ENCODE results near the gene KIF4B. TPM values are rescaled to one million over a fixed set of nuclear protein-coding genes. Genes with fewer than 3 reads are reported as not detected.
"Not testable (repeated sequence)": the region's sequence is repeated elsewhere in the genome, so short reads cannot be mapped to it uniquely, and the experiment has no call there.

The KIF4B gene
- total RNA-seq, 1 donor from 2014 or later: 4.8 TPM

- DNase-seq (ENCODE audit: low spot score): no peak
Observed at GRCh38 chr5:155008669-155009068, 4.9 kb upstream of the KIF4B start.

GRCh38 chr5:155010881-155011280 lies 2.7 kb upstream of the KIF4B start:
- no peak for DNase-seq (ENCODE audit: low spot score)

- no peak for DNase-seq (ENCODE audit: low spot score)
Observed at GRCh38 chr5:155015239-155015638, 1.7 kb downstream of the KIF4B start.

GRCh38 chr5:155017610-155018009 lies 4.1 kb downstream of the KIF4B start:
- DNase-seq (ENCODE audit: low spot score): no peak

GRCh38 chr5:155019601-155020226 lies 6.2 kb downstream of the KIF4B start:
- no peak for DNase-seq (ENCODE audit: low spot score)

- DNase-seq (ENCODE audit: low spot score): peak; percentile 18
Observed at GRCh38 chr5:155021842-155022241, 8.3 kb downstream of the KIF4B start.

GRCh38 chr5:155023320-155023719 lies 9.8 kb downstream of the KIF4B start:
- DNase-seq (ENCODE audit: low spot score): no peak

GRCh38 chr5:155024015-155024414 lies 10.5 kb downstream of the KIF4B start:
- DNase-seq (ENCODE audit: low spot score): no peak

- DNase-seq (ENCODE audit: low spot score): no peak
Observed at GRCh38 chr5:155025895-155026294, 12.3 kb downstream of the KIF4B start.

GRCh38 chr5:155027993-155028629 lies 14.6 kb downstream of the KIF4B start:
- DNase-seq (ENCODE audit: low spot score): no peak

GRCh38 chr5:155029240-155029639 lies 15.7 kb downstream of the KIF4B start:
- no peak for DNase-seq (ENCODE audit: low spot score)

GRCh38 chr5:155034145-155034744 lies 20.7 kb downstream of the KIF4B start:
- DNase-seq (ENCODE audit: low spot score): not testable (repeated sequence)

GRCh38 chr5:155035087-155035486 lies 21.5 kb downstream of the KIF4B start:
- DNase-seq (ENCODE audit: low spot score): not testable (repeated sequence)

- no peak for DNase-seq (ENCODE audit: low spot score)
Observed at GRCh38 chr5:155040984-155041653, 27.6 kb downstream of the KIF4B start.

GRCh38 chr5:155044591-155044990 lies 31.0 kb downstream of the KIF4B start:
- DNase-seq (ENCODE audit: low spot score): no peak

GRCh38 chr5:155046591-155046990 lies 33.0 kb downstream of the KIF4B start:
- no peak for DNase-seq (ENCODE audit: low spot score)

GRCh38 chr5:155047818-155048217 lies 34.3 kb downstream of the KIF4B start:
- DNase-seq (ENCODE audit: low spot score): no peak

GRCh38 chr5:155049569-155050383 lies 36.2 kb downstream of the KIF4B start:
- DNase-seq (ENCODE audit: low spot score): no peak

- DNase-seq (ENCODE audit: low spot score): no peak
Observed at GRCh38 chr5:155050384-155051019, 36.9 kb downstream of the KIF4B start.

- DNase-seq (ENCODE audit: low spot score): no peak
Observed at GRCh38 chr5:155052532-155052931, 39.0 kb downstream of the KIF4B start.

- no peak for DNase-seq (ENCODE audit: low spot score)
Observed at GRCh38 chr5:155053501-155053900, 39.9 kb downstream of the KIF4B start.

Measured in umbilical cord (tissue), 2 donors.